Neuronal stem cell (in vitro differentiated cells): Measurements from ENCODE around the gene SPC24.
"Not testable (repeated sequence)": the region's sequence is repeated elsewhere in the genome, so short reads cannot be mapped to it uniquely, and the experiment has no call there.

ENCODE experiments used
- DNase-seq: peaks from one replicate; pipeline ENCODE4 v3.0.0-alpha.2; 2013; ENCODE audit warnings: low spot score
- H2AFZ ChIP-seq: one replicate; pipeline ENCODE4 v1.6.1; 2013; ENCODE audit warnings: mild to moderate bottlenecking, low read length, inconsistent platforms
- H2AK5ac ChIP-seq: 2 replicates; pipeline ENCODE4 v1.6.1; 2013; ENCODE audit warnings: low read depth, mild to moderate bottlenecking, inconsistent platforms, low read length, moderate library complexity, mixed read lengths
- H2BK120ac ChIP-seq: 2 replicates; pipeline ENCODE4 v1.6.1; 2013; ENCODE audit warnings: low read depth, mild to moderate bottlenecking, inconsistent platforms, low read length, moderate library complexity, mixed read lengths
- H2BK12ac ChIP-seq: one replicate; pipeline ENCODE4 v1.6.1; 2013; ENCODE audit warnings: low read length, inconsistent platforms
- H2BK15ac ChIP-seq: 2 replicates; pipeline ENCODE4 v1.6.1; 2013; ENCODE audit warnings: mild to moderate bottlenecking, low read length, inconsistent platforms, mixed read lengths
- H2BK5ac ChIP-seq: one replicate; pipeline ENCODE4 v1.6.1; 2013; ENCODE audit warnings: inconsistent platforms, mild to moderate bottlenecking, low read length, moderate library complexity
- H3K14ac ChIP-seq: one replicate; pipeline ENCODE4 v1.6.1; 2013; ENCODE audit warnings: low read length, inconsistent platforms
- H3K18ac ChIP-seq: 2 replicates; pipeline ENCODE4 v1.6.1; 2013; ENCODE audit warnings: low read length, inconsistent platforms
- H3K23ac ChIP-seq: 2 replicates; pipeline ENCODE4 v1.6.1; 2013; ENCODE audit warnings: low read depth, mild to moderate bottlenecking, mixed read lengths, low read length, inconsistent platforms; ENCODE audit not compliant: poor library complexity
- H3K27ac ChIP-seq: replicated peaks from 3 replicates; pipeline ENCODE4 v1.5.1; 2013; ENCODE audit warnings: low read length, inconsistent platforms
- H3K27me3 ChIP-seq, 3 experiments: 2 replicates each; pipeline ENCODE4 v1.6.1; 2013; ENCODE audit warnings: low read length in 3 of 3, mild to moderate bottlenecking in 2 of 3, inconsistent platforms in 1 of 3, low read depth in 1 of 3, mixed read lengths in 1 of 3, moderate library complexity in 1 of 3; ENCODE audit not compliant: control insufficient read depth in 3 of 3, insufficient read depth in 3 of 3
- H3K36me3 ChIP-seq, 2 donors: replicated peaks in 1 of 2; 2 replicates each; pipeline ENCODE4 v1.6.1; 2013; ENCODE audit warnings: low read length in 2 of 2; ENCODE audit not compliant: control insufficient read depth in 2 of 2, insufficient read depth in 2 of 2
- H3K4ac ChIP-seq: 2 replicates; pipeline ENCODE4 v1.6.1; 2013; ENCODE audit warnings: inconsistent platforms, mild to moderate bottlenecking, low read length, moderate library complexity
- H3K4me1 ChIP-seq, 2 donors: 1 replicate in 1 of 2; 2 replicates in 1 of 2; pipeline ENCODE4 v1.6.1; 2013; ENCODE audit warnings: low read length in 2 of 2, low read depth in 1 of 2; ENCODE audit not compliant: control insufficient read depth in 2 of 2, insufficient read depth in 1 of 2
- H3K4me2 ChIP-seq: one replicate; pipeline ENCODE4 v1.6.1; 2013; ENCODE audit warnings: mild to moderate bottlenecking, low read length, inconsistent platforms; ENCODE audit not compliant: insufficient read depth, poor library complexity, severe bottlenecking
- H3K4me3 ChIP-seq, 2 donors: 2 replicates each; pipeline ENCODE4 v1.5.1; 2013; ENCODE audit warnings: low read length in 2 of 2, mild to moderate bottlenecking in 2 of 2, inconsistent platforms in 1 of 2, moderate library complexity in 1 of 2
- H3K79me1 ChIP-seq: one replicate; pipeline ENCODE4 v1.6.1; 2013; ENCODE audit warnings: low read depth, mild to moderate bottlenecking, inconsistent platforms, low read length, moderate library complexity
- H3K9ac ChIP-seq: one replicate; pipeline ENCODE4 v1.6.1; 2013; ENCODE audit warnings: mild to moderate bottlenecking, low read depth, low read length, inconsistent platforms; ENCODE audit not compliant: poor library complexity
- H3K9me3 ChIP-seq, 2 donors: replicated peaks in 1 of 2; 2 replicates each; pipeline versions ENCODE3 to v1.6.1; 2013; ENCODE audit warnings: low read length in 2 of 2, mild to moderate bottlenecking in 2 of 2, inconsistent platforms in 1 of 2, low read depth in 1 of 2, mixed read lengths in 1 of 2, moderate library complexity in 1 of 2; ENCODE audit not compliant: control insufficient read depth in 2 of 2, insufficient read depth in 1 of 2
- H4K8ac ChIP-seq: one replicate; pipeline ENCODE4 v1.6.1; 2013; ENCODE audit warnings: low read depth, mild to moderate bottlenecking, inconsistent platforms, low read length, moderate library complexity
- H4K91ac ChIP-seq: one replicate; pipeline ENCODE4 v1.6.1; 2013; ENCODE audit warnings: low read length, low read depth, mild to moderate bottlenecking, inconsistent platforms; ENCODE audit not compliant: poor library complexity
- WGBS, 2 donors: extraction: QIAGEN DNeasy Blood & Tissue Kit; methylation state at CpG; one replicate each; pipeline ENCODE4 v1.1.7; 2013; ENCODE audit warnings: missing lambda C conversion rate in 2 of 2, mixed read lengths in 1 of 2; ENCODE audit not compliant: insufficient read length in 2 of 2, insufficient replicate concordance in 1 of 2; ENCODE audit errors: extremely low coverage in 2 of 2; 5-methylcytosine and 5-hydroxymethylcytosine counted together

Gene SPC24

GRCh38 chr19:11140896-11141295 is 14.7 kb downstream of the SPC24 start:
- no CpG with 5 or more reads among the region's 9 CpGs for WGBS, 2 donors
- DNase-seq = no peak
- H3K14ac ChIP-seq = no peak overlapping the region
- H3K27ac ChIP-seq = no peak overlapping the region
- no peaks in the 10 kb centered on the region for H3K27me3 ChIP-seq
- H2AK5ac ChIP-seq = no peak overlapping the region
- H2BK12ac ChIP-seq = no peak overlapping the region
- no peak overlapping the region for H3K4me3 ChIP-seq
- H3K4ac ChIP-seq = no peak overlapping the region
- no peak overlapping the region for H2AFZ ChIP-seq
- H3K23ac ChIP-seq = no peak overlapping the region
- H4K91ac ChIP-seq = no peak overlapping the region
- no peak overlapping the region for H2BK120ac ChIP-seq
- H4K8ac ChIP-seq = no peak overlapping the region
- H3K79me1 ChIP-seq = peaks cover 4% of the 10 kb centered on the region
- H2BK5ac ChIP-seq = no peak overlapping the region
- peaks cover 0 to 3% of the 10 kb centered on the region in 2 donors for H3K9me3 ChIP-seq
- no peak overlapping the region for H3K9ac ChIP-seq
- peaks cover 32 to 33% of the 10 kb centered on the region in 2 donors for H3K4me1 ChIP-seq
- peaks cover 10 to 27% of the 10 kb centered on the region in 2 donors for H3K36me3 ChIP-seq
- H3K18ac ChIP-seq = no peak overlapping the region
- H3K4me2 ChIP-seq = no peak overlapping the region
- H2BK15ac ChIP-seq = no peak overlapping the region

- not testable (repeated sequence) for H3K4me3 ChIP-seq, H3K4me2 ChIP-seq, H3K27me3 ChIP-seq, H4K8ac ChIP-seq, H4K91ac ChIP-seq, H3K79me1 ChIP-seq, H2AK5ac ChIP-seq, H2BK12ac ChIP-seq, H3K9me3 ChIP-seq, H2BK15ac ChIP-seq, H2AFZ ChIP-seq, H3K18ac ChIP-seq, H3K23ac ChIP-seq, H2BK120ac ChIP-seq, DNase-seq, H2BK5ac ChIP-seq, H3K27ac ChIP-seq, H3K4ac ChIP-seq, H3K9ac ChIP-seq, H3K14ac ChIP-seq
- H3K4me1 ChIP-seq = peaks cover 32 to 33% of the 10 kb centered on the region in 2 donors
- peaks cover 2 to 19% of the 10 kb centered on the region in 2 donors for H3K36me3 ChIP-seq
- no CpG with 5 or more reads among the region's 10 CpGs for WGBS, 2 donors
Observed at GRCh38 chr19:11140023-11140538, 15.5 kb downstream of the SPC24 start.

GRCh38 chr19:11138601-11139300 is 16.8 kb downstream of the SPC24 start:
- Histone ChIP-seq H2BK15ac (peak overlapping the region; percentile 87), H3K9ac (peak overlapping the region; percentile 67), H3K27me3 (no peaks in the 10 kb centered on the region), H3K4me2 (no peak overlapping the region), H4K91ac (no peak overlapping the region), H2BK5ac (no peak overlapping the region), H2BK120ac (peak overlapping the region; percentile 5), H3K14ac (no peak overlapping the region), H2BK12ac (peak overlapping the region; percentile 47), H3K36me3 (peaks cover 2 to 8% of the 10 kb centered on the region in 2 donors), H3K27ac (peak overlapping the region; percentile 3), H2AK5ac (peak overlapping the region; percentile 76), H3K4ac (no peak overlapping the region), H3K18ac (peak overlapping the region; percentile 81), H3K23ac (peak overlapping the region; percentile 85), H3K4me3 (no peak overlapping the region), H4K8ac (no peak overlapping the region), H3K79me1 (peaks cover 2% of the 10 kb centered on the region), H3K4me1 (peaks cover 32 to 33% of the 10 kb centered on the region in 2 donors), H2AFZ (peak overlapping the region; percentile 66), H3K9me3 (peaks cover 0 to 2% of the 10 kb centered on the region in 2 donors)
- DNase-seq = peak; percentile 57
- WGBS, 2 donors = no CpG with 5 or more reads among the region's 13 CpGs

GRCh38 chr19:11137542-11138384 is 17.8 kb downstream of the SPC24 start:
- no peak overlapping the region for H4K8ac ChIP-seq
- no peak overlapping the region for H3K4ac ChIP-seq
- H3K9me3 ChIP-seq = peaks cover 0 to 2% of the 10 kb centered on the region in 2 donors
- H3K27ac ChIP-seq = peak overlapping the region; percentile 54
- WGBS, 2 donors = no CpG with 5 or more reads among the region's 28 CpGs
- H3K27me3 ChIP-seq = no peaks in the 10 kb centered on the region
- H2AFZ ChIP-seq = peak overlapping the region; percentile 84
- H3K23ac ChIP-seq = no peak overlapping the region
- H3K4me2 ChIP-seq = peak overlapping the region; percentile 51
- H2BK15ac ChIP-seq = no peak overlapping the region
- H2BK5ac ChIP-seq = no peak overlapping the region
- H3K36me3 ChIP-seq = peaks cover 5 to 11% of the 10 kb centered on the region in 2 donors
- no peak overlapping the region for H2BK120ac ChIP-seq
- H3K14ac ChIP-seq = no peak overlapping the region
- H2BK12ac ChIP-seq = no peak overlapping the region
- DNase-seq = peak; percentile 94
- H3K4me1 ChIP-seq = peaks cover 24 to 25% of the 10 kb centered on the region in 2 donors
- peaks cover under 1% of the 10 kb centered on the region for H3K79me1 ChIP-seq
- peak overlapping the region; percentile 88 for H3K18ac ChIP-seq
- H3K9ac ChIP-seq = no peak overlapping the region
- peak overlapping the region in 1 of 2 donors; percentile 38 for H3K4me3 ChIP-seq
- H2AK5ac ChIP-seq = peak overlapping the region; percentile 67
- H4K91ac ChIP-seq = no peak overlapping the region
